HS-5 (cell line): ENCODE measurements around the gene TCAP.
"Not testable (repeated sequence)": the region's sequence is repeated elsewhere in the genome, so short reads cannot be mapped to it uniquely, and the experiment has no call there.

Source experiments
- DNase-seq: peaks from one replicate; pipeline ENCODE4 v3.0.0-alpha.2; 2012; ENCODE audit warnings: low read depth

TCAP gene

DNA sequence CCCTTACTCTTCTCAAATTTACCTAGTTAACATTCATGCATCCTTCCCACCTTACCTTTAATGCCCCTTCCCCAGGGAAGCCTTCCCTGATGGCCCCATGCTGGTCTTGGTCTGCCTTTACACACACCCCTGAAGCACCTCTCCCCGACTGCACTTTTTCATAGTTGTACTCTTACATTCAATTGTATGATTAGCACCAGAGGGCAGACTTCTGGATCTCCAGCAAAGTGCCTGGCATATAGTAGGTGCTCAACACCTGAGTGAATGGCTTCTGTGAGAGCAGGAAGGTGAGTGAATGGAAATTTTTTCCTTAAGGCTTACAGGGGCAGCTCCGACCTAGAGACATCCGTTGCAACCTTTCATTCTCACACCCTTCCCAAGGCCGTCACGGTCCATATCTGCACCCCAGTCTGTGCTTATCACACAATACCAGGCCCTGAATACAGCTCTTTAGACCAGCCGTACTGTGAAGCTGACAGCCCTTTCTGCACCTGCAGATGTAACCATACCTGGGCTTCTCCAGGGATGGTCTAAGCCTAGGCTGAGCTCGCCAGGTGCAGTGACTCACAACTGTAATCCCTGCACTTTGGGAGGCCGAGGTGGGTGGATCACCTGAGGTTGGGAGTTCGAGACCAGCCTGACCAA lies 18.3 kb downstream of the TCAP start:
- DNase-seq: no peak

DNA sequence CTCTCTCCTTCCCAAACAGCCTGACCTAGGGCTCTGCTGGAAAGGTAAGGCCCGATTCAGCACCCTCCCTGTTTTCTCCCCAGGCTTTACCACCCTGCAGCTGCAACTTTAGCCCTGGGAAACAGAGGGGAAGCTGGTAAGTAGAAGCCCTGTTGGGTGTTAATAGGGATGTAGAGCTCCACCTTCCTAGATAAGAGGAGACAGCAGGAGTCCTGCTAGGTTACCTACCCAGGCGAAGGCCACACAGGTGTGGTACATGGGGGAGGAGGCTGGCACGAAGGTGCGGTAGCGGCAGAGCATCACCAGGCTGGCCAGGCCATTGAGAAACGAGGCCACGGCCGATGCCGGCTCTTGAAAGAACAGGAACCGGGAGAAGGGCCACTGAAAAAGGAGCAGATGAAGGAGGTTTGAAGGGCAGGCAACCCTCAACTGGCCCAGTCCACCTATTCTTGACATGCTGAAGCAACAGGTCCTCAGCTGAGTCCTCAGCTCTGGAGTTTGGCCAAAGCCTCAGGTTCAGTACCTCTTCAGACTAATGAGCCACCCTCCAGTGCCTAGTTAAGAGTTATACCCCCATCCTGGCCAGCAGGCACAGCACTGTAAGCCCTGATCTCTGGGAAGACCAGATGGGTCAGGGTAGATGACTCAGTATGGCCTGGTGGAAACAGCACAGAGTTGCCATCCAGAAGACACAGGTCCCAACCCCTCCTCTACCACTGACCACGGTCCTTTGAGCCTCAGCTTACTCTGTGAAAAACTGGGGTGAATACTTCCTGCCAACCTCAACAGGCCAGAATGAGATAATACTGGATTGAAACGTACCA lies 19.4 kb downstream of the TCAP start:
- DNase-seq: no peak

- no peak for DNase-seq
These were observed 22.0 kb downstream of the TCAP start for GRCh38 chr17:39687101-39687545.

DNA sequence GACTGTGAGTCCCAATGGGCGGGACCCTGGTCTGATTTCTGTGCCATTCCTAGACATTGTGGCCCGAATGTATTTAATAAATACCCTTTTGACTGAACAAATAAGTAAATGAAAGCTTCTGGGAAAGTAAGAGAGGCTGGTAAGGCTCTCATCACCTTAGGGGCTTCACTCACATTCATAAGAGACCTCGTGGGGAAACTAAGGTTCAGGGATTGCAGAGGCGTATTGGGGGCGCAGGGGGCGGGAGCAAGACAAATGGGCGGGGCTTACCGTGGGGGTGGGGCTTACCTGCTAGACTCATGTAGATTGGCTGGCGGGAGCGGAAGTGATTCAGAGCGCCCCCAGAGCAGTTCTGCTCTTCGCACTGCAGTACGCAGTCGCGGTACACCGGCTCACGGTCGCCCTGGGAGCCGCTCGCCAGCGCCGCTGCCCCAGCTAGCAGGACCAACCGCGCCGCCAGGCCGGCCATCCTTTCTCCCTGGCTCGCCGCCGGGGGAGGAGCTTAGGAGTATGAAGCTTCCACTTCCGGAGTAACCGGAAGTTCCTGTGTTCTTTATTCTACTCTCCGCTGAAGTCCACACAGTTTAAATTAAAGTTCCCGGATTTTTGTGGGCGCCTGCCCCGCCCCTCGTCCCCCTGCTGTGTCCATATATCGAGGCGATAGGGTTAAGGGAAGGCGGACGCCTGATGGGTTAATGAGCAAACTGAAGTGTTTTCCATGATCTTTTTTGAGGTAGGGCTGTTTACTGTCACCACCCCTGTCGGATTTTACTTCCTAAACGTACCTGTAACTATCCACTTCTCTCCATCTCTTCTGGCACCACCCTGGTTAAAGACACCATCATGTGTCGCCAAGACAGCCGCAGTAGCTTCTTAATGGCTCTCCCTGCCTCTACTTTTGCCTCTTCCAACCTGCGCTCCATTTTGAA lies 22.7 kb downstream of the TCAP start, which contains the start of gene PGAP3:
Gene PGAP3 (minus strand): TSS at position 512 of the 929 bp plus-strand sequence. CDS start 43 bp downstream, at position 469.
- peak; percentile 76 for DNase-seq

DNA sequence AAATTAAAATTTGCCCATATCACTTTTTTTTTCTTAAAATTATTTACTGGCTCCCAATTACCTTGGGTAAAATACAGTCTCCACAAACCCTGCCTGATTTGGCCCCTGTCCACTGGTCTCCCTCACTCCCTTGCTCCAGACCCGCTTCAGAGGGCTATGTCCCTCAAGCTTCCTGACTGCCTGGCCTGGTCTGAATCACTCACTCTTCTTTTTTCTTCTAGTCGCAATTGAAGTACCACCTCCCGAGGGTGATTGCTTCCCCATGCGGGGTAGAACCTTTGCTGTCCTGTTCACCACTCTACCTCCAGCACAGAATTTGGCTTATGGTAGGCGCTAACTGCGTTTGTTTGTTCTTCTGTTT lies 23.3 kb downstream of the TCAP start:
- DNase-seq: no peak

GRCh38 chr17:39688945-39689344 lies 23.8 kb downstream of the TCAP start:
- DNase-seq: no peak

- DNase-seq: no peak
These were observed 29.4 kb downstream of the TCAP start for GRCh38 chr17:39694593-39694992.

- no peak for DNase-seq
These were observed 29.9 kb downstream of the TCAP start for GRCh38 chr17:39695089-39695474.

- no peak for DNase-seq
These were observed 31.6 kb downstream of the TCAP start for GRCh38 chr17:39696731-39697130.

DNA sequence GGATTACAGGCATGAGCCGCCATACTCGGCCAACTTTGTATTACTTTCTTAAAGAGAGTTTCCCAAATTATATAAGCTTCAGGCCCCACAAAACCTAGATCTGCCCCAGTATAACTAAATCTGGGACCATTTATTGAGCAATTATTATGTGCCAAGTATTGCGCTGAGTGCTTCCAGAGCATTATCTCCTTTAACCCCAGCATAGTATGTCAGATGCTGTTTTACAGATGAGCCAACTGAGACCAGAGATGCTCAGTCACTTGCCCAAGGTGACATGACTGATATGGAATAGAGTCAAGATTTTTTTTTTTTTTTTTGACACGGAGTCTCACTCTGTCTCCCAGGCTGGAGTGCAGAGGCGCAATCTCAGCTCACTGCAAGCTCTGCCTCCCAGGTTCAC lies 32.8 kb downstream of the TCAP start:
- no peak for DNase-seq

DNA sequence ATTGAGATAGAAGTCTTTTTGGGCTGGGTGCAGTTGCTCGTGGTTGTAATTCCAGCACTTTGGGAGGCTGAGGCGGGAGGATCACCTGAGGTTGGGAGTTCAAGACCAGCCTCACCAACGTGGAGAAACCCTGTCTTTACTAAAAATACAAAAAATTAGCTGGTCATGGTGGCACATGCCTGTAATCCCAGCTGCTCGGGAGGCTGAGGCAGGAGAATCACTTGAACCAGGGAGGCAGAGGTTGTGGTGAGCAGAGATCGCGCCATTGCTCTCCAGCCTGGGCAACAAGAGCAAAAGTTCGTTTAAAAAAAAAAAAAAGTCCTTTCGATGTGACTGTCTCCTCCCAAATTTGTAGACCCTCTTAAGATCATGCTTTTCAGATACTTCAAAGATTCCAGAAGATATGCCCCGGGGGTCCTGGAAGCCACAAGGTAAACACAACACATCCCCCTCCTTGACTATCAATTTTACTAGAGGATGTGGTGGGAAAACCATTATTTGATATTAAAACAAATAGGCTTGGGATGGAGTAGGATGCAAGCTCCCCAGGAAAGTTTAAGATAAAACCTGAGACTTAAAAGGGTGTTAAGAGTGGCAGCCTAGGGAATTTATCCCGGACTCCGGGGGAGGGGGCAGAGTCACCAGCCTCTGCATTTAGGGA lies 34.1 kb downstream of the TCAP start:
- not testable (repeated sequence) for DNase-seq

GRCh38 chr17:39699818-39700147 lies 34.6 kb downstream of the TCAP start, which contains the start of gene ERBB2:
Gene ERBB2, plus strand, starts transcription at chr17:39700064. Its CDS starts 175 bp downstream, at chr17:39700239.
- peak; percentile 28 for DNase-seq

DNA sequence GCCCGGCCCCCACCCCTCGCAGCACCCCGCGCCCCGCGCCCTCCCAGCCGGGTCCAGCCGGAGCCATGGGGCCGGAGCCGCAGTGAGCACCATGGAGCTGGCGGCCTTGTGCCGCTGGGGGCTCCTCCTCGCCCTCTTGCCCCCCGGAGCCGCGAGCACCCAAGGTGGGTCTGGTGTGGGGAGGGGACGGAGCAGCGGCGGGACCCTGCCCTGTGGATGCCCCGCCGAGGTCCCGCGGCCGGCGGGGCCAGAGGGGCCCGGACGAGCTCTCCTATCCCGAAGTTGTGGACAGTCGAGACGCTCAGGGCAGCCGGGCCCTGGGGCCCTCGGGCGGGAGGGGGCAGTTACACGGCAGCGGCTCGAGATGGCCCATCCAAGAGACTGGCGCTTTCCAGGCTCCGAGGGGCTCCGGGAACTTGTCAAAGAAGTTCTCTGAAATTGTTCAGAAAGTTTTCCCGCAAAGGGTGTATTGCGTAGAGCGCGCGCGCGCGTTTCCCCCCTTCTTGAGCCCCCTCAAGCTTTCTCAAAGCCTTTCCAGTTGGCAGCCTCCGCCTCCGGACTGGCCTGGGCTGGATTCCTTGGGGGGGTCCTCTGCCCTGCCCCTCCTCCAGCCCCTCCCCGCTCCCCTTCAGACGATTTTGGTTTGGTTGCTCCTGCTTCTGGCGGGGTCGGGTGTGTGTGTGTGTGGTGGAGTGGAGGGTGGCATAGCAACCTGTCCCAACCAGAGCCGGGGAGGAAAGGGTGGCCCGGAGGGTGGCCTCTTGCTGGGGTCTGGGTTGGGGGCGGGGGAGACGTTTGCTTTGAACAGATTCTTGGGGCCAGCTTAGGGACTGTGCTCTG lies 35.2 kb downstream of the TCAP start:
- DNase-seq: no peak

DNA sequence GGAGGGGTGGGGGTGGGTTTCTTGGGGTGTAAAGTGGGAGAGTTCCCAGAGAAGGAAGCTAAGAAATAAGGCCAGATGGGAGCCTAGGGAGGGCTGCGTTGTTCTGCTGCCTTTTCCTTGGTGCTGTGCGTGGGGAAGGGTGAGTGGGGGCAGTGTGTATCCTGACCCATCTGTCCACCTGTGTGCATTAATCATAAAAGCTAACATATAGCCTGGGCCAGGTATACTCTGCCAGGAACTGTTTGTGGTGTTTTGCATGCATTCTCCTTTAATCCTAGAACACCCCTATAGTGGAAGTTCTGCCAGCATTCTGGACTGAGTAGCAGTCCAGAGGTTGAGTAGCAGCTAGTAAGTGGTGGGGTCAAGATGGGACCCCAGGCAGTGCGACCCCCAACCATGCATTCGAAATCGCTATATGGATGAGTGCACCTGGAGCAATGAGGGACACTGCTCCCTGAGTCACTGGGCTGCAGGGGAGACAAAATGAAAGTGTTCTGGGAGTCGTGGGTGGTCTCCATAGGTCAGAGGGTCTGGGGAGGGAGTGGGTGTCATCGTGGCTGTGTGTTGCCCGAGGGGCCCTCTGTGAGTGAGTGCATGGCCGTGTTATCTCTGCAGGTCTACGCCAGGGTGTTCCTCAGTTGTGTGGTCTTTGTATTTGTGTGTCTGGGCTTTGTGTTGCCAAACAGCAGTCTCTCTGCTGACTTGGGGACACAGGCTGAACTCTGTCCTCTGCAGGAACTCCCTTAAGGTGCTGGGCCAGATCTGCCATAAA lies 36.0 kb downstream of the TCAP start:
- no peak for DNase-seq

- no peak for DNase-seq
These were observed 36.8 kb downstream of the TCAP start for GRCh38 chr17:39701784-39702422.

GRCh38 chr17:39702901-39703893 lies 38.0 kb downstream of the TCAP start:
- no peak for DNase-seq

GRCh38 chr17:39703913-39704312 lies 38.8 kb downstream of the TCAP start:
- DNase-seq: no peak

GRCh38 chr17:39704821-39705551 lies 39.8 kb downstream of the TCAP start:
- DNase-seq: no peak
